Right hindlimb (tissue), 1 donor: ENCODE data around the gene SAG.
"Not testable (repeated sequence)": the region's sequence is repeated elsewhere in the genome, so short reads cannot be mapped to it uniquely, and the experiment has no call there.

Experiments
- DNase-seq: peaks from one replicate; pipeline ENCODE4 v3.0.0-alpha.2; 2018

SAG gene

DNA sequence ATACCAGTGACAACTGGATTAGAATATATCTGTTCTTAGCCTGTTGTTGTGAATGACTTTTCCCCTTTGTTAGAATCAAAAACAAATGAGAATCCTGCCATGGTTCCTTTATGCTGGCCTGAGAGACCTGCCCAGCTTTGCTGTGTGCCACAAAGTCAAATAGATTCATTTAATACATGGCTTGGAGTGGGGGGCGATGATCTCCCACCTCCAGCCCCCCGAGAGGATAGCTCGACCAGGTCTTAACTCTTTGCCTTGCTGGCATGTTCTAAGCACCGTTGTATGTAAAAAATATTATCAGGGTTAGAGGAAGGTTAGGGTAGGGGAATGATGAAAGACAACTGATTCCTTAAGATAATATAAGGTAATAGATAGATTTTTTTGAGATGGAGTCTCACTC is 24.5 kb downstream of the SAG start:
- DNase-seq: no peak

DNA sequence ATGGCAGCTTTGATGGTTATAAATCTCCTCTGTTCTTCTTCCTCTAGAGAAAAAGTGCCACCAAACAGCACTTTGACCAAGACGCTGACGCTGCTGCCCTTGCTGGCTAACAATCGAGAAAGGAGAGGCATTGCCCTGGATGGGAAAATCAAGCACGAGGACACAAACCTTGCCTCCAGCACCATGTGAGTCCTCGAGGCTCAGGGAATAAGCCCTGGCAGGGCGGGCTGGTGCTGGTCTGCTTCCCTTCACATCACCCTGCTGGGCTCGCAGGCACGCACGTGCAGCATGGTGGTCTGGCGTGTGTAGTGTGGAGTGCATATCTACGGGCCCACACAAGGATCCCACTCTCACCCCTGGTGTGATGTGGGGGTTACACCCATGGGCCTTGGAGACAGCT is 27.3 kb downstream of the SAG start:
- DNase-seq: no peak

DNA sequence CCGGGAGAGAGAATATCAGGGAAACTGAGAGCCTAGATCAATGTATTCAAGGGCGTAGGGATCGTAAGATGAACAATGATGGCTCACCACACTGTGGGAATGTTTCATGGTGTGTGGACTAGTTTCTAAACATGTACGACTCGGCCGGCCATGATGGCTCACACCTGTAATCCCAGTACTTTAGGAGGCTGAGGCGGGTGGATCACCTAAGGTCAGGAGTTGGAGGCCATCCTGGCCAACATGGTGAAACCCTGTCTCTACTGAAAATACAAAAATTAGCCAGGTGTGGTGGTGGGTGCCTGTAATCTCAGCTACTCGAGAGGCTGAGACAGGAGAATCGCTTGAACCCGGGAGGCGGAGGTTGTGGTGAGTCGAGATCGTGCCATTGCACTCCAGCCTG is 28.5 kb downstream of the SAG start:
- not testable (repeated sequence) for DNase-seq

DNA sequence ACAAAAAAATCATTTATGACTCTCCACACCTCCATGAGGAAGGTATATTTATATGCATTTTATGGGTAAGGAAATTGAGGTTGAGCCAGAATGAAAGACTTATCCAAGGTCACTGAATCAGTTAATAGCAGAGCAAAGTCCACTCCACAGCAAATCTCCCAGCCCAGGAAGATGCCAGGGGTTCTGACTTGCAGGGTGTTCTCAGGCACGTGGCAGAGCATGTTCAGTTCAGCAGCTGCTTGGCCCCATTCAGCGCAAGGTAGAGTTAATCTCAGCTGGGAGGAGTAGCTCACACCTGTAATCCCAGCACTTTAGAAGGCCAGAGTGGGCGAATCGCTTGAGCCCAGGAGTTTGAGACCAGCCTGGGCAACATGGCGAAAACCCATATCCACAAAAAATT is 28.9 kb downstream of the SAG start:
- no peak for DNase-seq

DNA sequence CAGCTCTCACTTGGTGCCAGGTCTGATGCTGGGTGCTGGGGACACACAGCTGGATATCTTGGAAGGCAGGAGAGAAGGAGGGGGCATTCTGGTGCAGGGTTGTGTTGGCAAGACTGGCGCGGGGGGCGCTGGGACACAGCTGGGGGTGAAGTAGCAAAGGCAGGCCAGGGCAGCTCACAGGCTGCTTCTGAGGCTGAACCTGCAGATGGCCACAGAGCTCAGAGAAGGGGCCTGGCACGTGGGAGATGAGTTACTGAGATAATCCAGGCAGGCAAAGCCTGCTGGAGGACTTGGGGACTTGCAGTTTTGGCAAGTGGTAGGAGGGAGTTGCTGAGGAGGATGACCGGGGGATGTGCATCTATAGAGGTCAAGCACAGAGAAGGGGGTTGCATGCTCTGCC is 30.4 kb downstream of the SAG start:
- DNase-seq: no peak

DNA sequence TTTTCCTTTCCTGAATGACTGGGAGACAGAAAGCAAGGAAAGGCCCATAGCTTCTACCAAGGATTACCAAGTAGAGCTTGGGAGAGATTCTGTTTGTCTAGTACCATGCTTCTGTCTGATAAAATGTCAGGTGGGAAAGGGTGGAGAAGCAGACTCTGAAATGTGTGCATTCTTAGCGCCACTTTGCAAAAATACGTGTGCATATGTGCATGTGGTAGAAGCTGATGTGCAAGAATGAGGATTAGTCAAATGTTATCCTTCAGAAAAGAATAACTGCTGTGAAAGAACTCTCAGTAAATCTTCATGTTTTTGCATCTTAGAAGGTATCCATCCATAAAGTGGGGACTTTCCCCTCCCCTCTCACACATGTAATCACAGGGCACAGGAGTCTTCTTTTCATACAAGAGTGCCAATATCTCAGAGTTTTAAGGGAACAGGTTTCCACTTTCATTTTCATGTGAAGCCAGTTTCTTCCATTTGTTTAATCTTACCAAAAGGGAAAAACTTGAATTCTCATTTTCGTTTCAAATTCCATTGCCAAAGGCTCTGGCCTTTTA is 31.3 kb downstream of the SAG start:
- DNase-seq: no peak

DNA sequence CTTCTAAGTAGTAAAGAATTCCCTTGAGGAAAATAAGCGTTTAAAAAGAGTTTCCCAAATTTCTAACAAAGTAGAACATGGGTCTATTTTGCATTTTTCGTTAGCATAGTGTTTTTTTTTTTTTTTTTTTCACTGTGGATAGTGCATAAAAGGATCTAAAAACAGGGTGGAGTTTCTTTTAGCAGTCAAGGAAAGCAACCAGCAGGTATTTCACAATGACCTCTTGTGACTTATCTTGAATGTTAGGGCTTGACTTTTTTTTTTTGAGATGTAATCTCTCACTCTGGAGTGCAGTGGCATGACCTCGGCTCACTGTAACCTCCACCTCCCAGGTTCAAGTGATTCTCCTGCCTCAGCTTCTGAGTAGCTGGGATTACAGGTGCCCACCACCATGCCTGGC is 31.8 kb downstream of the SAG start:
- no peak for DNase-seq

DNA sequence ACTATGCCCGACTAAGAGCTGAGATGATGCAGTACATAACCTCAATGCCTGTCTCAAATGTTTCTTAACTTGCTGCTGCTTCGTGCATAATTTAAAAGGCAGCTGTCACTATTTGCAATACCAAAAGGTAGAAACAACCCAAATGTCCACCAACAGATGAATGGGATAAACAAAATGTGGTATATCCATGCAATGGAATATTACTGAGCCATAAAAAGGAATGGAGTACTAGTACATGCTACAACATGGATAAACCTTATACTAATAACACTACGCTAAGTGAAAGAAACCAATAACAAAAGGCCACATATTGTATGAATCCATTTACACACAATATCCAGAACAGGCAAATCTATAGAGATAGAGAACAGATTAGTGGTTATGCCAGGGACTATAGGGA is 33.7 kb downstream of the SAG start:
- DNase-seq: no peak

DNA sequence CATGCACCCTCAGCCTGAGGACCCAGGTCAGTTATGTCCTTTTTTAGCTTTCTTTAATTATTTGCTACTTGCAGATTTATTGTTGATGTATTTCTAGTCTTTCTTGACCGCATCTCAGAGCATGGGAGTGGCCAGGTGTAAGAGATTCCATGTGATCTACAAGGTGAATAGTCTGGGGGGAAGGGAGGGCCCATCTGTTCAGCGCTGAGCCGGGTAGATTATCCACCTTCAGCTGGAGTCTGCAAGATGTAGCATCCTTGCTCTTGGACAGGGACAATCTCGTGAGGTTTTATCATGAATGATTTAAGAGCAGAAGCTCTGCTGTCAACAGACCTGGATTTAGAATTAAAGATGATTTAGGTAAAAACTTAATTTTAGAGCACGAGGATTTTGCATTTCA is 34.7 kb downstream of the SAG start:
- no peak for DNase-seq

DNA sequence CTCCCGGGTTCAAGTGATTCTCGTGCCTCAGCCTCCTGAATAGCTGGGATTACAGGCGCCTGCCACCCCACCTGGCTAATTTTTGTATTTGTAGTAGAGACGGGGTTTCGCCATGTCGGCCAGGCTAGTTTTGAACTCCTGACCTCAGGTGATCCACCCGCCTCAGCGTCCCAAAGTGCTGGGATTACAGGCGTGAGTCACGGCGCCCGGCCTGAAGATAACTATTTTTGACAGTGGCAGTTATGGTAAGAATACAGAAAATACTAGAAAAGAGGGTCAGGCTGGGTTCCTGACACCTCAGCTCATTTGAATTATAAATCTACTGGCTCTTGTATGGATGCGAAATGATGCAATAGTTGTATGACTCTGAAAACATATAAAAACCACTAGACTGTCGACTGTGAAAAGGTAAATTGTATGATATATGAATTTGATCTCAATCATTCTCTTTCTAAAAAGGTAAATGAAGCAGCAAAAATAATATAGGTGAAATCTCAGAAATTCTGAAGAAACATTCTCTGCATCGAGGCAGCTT is 35.6 kb downstream of the SAG start:
- no peak for DNase-seq

DNA sequence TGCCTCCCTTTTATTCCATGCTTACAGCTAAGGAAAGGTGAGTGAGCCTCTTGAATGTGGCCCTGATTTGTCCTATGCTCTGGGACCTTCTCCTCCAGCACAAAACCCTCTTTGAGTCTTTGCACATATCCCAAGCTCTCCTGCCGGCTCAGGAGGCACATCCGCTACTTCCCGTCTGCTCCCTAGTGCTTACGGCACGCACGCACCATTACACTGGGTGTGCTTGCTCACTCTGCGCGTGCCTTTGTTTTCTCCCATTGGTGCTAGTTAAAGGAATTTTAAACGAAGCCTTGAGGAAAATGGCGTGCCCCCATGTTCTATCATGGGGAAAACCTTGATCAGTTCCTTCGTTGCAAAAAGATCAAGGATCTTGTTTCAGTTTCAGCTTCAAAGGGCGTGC is 38.8 kb downstream of the SAG start:
- DNase-seq: no peak

DNA sequence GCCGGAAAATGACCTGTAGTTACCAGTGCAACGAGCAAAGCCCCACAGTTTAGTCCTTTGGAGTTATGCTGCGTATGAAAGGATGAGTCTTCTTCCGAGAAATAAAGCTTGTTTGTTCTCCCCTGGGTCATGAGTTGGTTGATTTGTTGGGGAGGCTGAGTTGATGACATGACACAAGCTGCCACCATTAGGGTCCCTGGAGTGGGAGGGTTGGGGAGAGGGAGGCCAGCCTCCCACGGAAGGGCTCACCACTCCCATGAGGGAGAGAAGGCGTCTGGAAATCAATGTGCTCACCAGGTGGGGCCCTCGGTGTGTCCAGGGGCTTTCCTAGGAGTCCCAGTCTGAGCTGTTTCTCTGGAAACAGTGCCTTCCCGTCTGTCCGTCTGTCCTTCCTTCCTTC is 39.3 kb downstream of the SAG start:
- no peak for DNase-seq

DNA sequence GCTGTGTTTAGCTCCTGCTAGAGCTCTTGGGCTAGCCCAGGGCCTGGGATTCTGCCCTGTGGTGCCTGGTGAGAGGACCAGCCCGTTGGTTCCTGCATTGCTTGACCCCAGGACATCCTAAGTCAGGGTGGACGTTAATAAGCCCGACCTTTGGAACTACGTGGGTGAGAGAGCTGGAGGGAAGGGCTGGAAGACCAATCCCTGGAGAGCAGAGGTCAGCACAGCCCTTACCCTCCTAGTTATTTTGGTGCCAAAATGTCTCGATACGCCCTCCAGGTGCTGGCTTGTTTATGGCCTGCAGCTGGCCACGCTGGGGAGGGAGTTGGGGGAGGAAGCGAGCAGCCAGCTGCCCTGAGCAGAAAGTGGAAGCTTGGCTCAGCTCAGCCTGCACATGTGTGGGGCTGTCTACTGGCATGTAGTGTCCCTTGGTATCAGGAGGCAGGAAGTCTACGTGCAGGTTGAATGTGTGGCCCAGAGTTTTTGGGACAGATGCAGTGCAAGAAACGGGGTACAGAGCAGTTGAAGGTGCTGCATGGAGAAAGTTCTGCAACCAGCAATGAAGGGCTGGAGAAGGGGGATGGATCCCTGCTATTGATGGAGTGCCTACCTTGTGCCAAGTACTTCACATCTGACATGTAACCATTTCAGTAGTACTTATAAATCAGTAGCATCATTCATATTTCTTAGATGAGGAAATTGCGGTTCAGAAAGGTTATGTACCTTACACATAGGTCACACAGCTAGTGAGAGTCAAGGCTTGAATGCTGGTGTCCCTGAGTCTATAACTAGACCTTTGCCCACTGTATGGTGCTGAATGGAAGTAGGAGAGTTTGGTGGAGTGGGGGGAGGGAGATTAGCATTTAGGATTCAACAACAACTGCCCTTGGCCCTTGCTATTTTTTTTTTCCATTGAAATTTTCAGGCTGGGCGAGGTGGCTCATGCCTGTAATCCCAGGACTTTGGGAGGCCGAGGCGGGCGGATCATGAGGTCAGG is 41.7 kb downstream of the SAG start:
- peak; percentile 86 for DNase-seq

DNA sequence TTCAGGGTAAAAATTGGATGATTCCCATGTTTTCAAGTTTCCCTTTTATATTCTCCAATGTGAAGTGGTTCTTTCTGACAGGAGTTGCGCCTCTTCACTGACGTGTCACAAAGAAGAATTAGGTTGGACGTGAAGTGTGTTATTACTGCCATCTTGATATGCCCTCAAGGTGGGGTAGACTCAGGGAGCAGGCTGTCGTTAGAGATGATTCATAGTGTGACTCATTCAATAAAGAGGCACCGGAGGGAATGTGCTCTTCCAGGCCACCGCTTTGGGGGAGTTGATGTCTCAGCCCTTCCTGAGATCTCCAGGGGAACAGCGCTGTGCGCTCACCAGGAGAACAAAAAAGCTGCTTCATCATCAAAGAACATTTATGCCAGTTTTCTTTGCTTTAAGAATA is 43.1 kb downstream of the SAG start:
- DNase-seq: no peak

DNA sequence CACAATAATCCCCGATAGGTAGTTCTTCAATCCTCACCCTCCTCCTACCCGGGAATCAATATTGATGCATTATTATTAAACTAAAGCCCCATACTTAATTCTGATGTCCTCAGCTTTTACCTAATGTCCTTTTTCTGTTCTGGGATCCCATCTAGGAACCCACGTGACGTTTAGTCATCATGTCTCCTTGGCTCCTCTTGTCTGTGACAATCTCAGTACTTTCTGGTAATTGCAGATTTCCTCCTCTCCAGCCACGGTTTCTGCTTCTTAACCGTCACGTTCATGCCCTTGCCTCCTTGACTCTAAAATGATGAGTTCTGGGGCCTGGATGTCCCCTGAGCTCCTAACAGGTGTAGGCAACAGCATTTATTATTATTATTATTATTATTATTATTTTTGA is 43.8 kb downstream of the SAG start:
- no peak for DNase-seq

DNA sequence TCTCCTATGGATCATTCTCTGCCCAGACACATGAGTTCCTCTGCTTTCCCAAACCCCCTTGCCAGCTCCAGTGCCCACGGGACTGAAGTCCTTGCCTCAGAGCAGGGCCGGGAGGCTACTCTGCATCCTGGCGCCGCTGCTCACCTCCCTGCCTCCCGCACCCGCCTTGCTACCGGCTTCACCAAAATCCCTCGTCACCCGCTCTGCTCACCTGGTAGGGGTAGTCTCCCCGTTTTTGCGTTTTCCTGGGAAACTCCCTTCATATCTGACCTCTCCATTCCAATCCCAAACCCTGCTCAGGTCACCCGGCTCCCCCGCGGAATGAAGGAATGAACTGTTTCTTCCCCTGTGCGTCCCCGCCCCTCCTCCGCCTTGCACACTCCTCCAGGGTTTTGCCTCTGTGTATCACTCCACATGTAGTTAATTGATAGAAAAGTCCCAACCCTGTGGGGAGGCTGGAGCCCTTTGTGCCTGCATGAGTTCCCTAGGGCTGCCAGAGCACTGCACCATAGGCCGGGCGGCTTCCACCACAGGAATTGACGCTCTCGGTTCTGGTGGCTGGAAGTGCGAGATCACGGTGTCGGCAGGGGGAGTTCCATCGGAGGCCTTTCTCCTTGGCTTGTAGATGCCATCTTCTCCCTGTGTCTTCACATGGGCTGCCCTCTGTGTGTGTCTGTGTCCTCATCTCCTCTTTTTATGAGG is 44.7 kb downstream of the SAG start:
- no peak for DNase-seq

DNA sequence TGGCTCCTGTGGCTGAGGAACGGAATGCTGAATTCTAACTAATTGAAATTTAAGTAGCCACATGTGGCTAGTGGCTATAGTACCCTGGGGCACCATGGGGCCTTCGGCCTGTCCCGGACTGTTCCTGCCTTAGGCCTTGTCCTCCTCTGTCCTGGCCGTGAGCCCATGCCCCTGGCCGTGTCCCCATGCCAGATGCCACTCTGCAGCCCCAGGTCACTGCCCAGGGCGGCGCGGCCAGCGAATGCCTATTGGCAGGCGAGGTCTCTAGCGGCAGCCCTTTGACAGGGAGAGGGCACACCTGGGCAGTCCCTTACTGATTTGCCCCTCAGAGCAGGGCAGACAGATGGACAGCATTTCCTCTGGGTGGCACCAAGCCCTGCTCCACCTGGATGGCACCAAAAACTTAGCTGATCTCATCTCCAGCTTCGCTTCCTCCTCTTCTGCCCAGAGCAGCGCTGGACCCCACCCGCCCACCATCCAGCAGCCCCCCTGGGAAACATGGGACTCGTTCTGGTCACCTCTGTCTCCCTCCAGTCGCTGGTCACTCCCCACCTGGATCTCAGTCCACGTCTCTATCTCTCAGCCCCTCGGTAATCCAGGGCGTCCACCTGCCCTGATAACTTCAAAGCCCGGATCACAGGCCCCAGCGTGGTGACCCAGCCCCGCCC is 45.6 kb downstream of the SAG start:
- no peak for DNase-seq

DNA sequence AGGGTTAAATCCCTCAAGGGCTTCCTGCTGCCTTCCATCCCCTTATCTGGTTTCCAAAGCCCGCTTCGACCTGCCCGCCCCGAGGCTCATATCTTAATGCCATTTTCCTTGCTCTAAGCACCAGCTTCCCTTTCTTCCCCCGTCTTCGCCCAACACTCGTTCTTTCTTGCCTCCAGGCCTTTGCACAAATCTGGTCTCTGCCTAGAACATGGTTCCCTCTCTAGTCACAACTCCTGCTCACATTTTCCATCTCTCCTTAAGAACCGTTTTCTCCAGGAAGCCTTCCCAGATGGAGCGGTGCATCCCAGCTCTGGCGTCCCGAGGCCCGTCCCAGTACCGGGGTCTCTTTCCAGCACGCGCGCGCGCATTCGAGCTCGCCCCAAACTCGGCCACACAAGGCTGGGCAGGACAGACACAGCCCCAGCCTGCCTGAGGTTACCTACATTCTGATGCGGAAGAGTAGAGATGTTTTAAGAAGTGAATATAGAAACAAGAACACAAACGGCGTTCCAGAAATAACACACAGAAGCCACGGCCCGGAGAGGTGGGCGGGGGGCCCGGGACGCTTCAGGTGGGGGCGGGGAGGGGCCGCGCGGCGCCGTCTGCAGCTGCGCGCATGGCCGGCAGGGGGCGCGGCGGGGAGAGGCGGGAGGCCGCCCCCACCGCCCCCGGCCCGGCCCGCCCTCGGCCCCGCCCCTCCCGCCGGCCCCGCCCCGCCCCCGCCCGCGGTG is 46.3 kb downstream of the SAG start, which contains the start of gene DGKD:
TSS of gene DGKD (plus strand) at position 726 of the 731 bp plus-strand sequence. CDS start 25 bp downstream, outside the sequence.
- DNase-seq: peak; percentile 81

DNA sequence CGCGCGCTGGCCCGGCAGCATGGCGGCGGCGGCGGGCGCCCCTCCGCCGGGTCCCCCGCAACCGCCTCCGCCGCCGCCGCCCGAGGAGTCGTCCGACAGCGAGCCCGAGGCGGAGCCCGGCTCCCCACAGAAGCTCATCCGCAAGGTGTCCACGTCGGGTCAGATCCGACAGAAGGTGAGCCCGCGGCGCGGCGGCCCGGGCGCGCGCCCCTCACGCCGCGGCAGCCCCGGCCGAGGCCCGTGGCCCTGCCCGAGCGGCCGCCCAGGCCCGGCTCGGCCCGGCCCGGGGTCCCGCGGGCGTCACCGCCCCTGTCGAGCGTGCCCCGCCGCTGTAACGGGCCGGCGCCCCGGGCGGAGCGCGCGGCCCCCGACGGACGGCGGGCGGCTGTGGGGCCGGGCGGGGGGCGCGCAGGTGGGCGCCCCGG is 46.9 kb downstream of the SAG start:
- DNase-seq: no peak

DNA sequence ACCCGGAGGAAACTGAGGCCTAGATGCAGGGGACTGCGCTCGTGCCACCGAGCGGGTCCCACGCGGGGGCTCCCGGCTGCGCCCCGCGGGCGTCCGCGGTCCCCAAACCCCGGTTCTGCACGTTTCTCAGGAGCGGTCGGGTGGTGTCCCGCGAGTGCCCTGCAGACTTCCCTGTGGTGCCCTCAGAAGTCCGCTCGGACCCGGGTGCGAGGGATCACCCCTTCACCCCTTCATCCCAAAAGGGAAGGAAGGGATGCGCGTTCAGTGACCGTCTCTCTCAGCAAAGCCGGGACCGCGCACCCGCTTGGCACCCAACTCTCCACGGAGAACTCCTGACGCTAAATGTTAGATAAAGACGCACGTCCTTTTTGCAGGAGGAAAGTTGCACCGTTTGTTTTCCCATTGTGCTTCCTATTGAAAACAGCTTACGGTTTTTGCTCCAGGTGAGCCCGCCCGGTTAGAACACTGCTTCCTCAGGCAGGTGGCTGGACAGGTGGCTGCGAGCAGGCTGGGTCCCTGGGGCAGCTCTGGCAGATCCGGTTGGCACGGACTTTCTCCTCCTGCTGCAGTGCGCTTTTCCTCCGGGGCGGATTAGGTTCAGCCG is 47.5 kb downstream of the SAG start:
- DNase-seq: no peak

DNA sequence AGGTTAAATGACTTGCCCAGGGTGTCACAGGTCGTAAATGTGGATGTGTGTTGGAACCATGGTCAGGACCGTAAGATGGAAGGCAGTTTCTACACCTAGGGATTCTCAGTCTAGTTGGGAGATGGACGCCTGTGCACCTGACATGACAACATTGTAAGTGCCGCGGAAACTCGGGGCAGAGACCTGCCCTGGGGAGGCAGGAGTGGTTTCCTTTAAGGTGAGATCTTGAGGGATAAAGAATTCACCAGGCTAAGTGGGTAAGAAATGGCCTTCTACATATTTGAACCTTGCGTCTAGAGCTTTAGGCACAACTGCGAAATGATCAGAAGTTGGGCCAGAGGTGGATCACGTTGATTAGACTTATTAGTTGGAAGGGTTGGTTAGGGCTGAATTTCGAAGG is 48.3 kb downstream of the SAG start:
- DNase-seq: no peak
